HL-60 (cell line): ENCODE results near the gene WNT7A.

ENCODE experiments used
- DNase-seq, 2 experiments: peaks; one replicate each; pipeline ENCODE4 v3.0.0-alpha.2; 2010 to 2020; ENCODE audit warnings: low read depth in 1 of 2, low spot score in 1 of 2
- H3K27ac ChIP-seq: fragments of 250-450 bp; sonication (Bioruptor Pico); replicated peaks from 2 replicates; pipeline ENCODE4 v1.5.1; 2020; ENCODE audit warnings: mild to moderate bottlenecking, moderate library complexity
- H3K27me3 ChIP-seq: fragments of 250-450 bp; sonication (Bioruptor Pico); 2 replicates; pipeline ENCODE4 v1.5.1; 2021; ENCODE audit warnings: mild to moderate bottlenecking, moderate library complexity; ENCODE audit not compliant: insufficient read depth, poor library complexity, severe bottlenecking
- H3K4me3 ChIP-seq: replicated peaks from 2 replicates; pipeline ENCODE4 v1.5.1; 2011; ENCODE audit warnings: mild to moderate bottlenecking, control low read depth, low read length; ENCODE audit not compliant: insufficient read depth
- CTCF ChIP-seq: IDR thresholded peaks from one replicate; pipeline ENCODE4 v1.5.1; 2011; ENCODE audit warnings: low read length, control low read depth, inconsistent platforms; ENCODE audit not compliant: insufficient read depth
- GABPA ChIP-seq: IDR thresholded peaks from 2 replicates; pipeline ENCODE4 v1.6.1; 2012; ENCODE audit warnings: low read depth
- POLR2AphosphoS5 ChIP-seq: IDR thresholded peaks from 2 replicates; pipeline ENCODE4 v1.6.1; 2012; ENCODE audit warnings: low read depth
- REST ChIP-seq: IDR thresholded peaks from 2 replicates; pipeline ENCODE4 v1.6.1; 2012; ENCODE audit warnings: low read depth; ENCODE audit not compliant: insufficient replicate concordance
- SPI1 ChIP-seq: IDR thresholded peaks from 2 replicates; pipeline ENCODE4 v1.6.1; 2012; ENCODE audit warnings: low read depth, mild to moderate bottlenecking, borderline replicate concordance

WNT7A gene

GRCh38 chr3:13835246-13835645, 44.6 kb downstream of the WNT7A start:
- Histone ChIP-seq H3K27ac (no peak overlapping the region), H3K4me3 (no peak overlapping the region), H3K27me3 (no peaks in the 10 kb centered on the region)
- DNase-seq: no peak
- no peak for TF ChIP-seq REST
- no peak for TF ChIP-seq CTCF
- TF ChIP-seq SPI1: no peak
- no peak for TF ChIP-seq GABPA
- no peak for TF ChIP-seq POLR2AphosphoS5

GRCh38 chr3:13834258-13835035, 45.4 kb downstream of the WNT7A start:
- Histone ChIP-seq H3K27ac (no peak overlapping the region), H3K27me3 (no peaks in the 10 kb centered on the region), H3K4me3 (no peak overlapping the region)
- DNase-seq: no peak
- no peak for TF ChIP-seq GABPA
- no peak for TF ChIP-seq CTCF
- TF ChIP-seq POLR2AphosphoS5: no peak
- TF ChIP-seq SPI1: no peak
- no peak for TF ChIP-seq REST

GRCh38 chr3:13833506-13834257, 46.2 kb downstream of the WNT7A start:
- DNase-seq: no peak
- H3K27me3 ChIP-seq: no peaks in the 10 kb centered on the region
- H3K27ac ChIP-seq: no peak overlapping the region
- TF ChIP-seq REST (no peak), CTCF (no peak), GABPA (no peak), SPI1 (no peak)
- H3K4me3 ChIP-seq: no peak overlapping the region
